ENCODE measurements around the gene CNTF.

Gene CNTF

GRCh38 chr11:58640386-58641023 lies 18.0 kb downstream of the CNTF start:
- Histone ChIP-seq H3K36me3 (0 out of 2 replicates have a peak, but pooled peaks cover 3% of the 10 kb centered on the region), H3K4me1 (peaks cover 9% of the 10 kb centered on the region), H3K9me3 (peaks cover 9% of the 10 kb centered on the region), H3K4me3 (no peak overlapping the region), H4K20me1 (no peaks in the 10 kb centered on the region), H3K27ac (no peak overlapping the region), H3K9ac (no peak overlapping the region), H3K27me3 (no peaks in the 10 kb centered on the region), H3K4me2 (peak overlapping the region; percentile 13; the same call in 1 of the 2 replicates)
- TF ChIP-seq Cebpa-rat (IDR thresholded peaks at IDR 0.05) = no peak

GRCh38 chr11:58641341-58641740 lies 18.9 kb downstream of the CNTF start:
- Histone ChIP-seq H3K9ac (no peak overlapping the region), H3K4me2 (no peak overlapping the region)
- no peak for TF ChIP-seq Cebpa-rat (IDR thresholded peaks at IDR 0.05)

GRCh38 chr11:58641803-58642581 lies 19.5 kb downstream of the CNTF start:
- H3K27me3 ChIP-seq = no peaks in the 10 kb centered on the region
- H3K9me3 ChIP-seq = peaks cover 21% of the 10 kb centered on the region
- H3K4me2 ChIP-seq = no peak overlapping the region
- TF ChIP-seq Cebpa-rat (IDR thresholded peaks at IDR 0.05) = no peak
- peaks cover 7% of the 10 kb centered on the region; the same call in 1 of the 2 replicates for H3K36me3 ChIP-seq
- H4K20me1 ChIP-seq = no peaks in the 10 kb centered on the region
- no peak overlapping the region for H3K4me3 ChIP-seq
- H3K4me1 ChIP-seq = peaks cover 13% of the 10 kb centered on the region
- no peak overlapping the region for H3K9ac ChIP-seq
- H3K27ac ChIP-seq = no peak overlapping the region

More at GRCh38 chr11:58641341-58641740, 18.9 kb downstream of the CNTF start:
- Histone ChIP-seq H3K9me3 (peaks cover 18% of the 10 kb centered on the region), H3K27me3 (no peaks in the 10 kb centered on the region), H3K4me1 (peaks cover 9% of the 10 kb centered on the region), H4K20me1 (no peaks in the 10 kb centered on the region), H3K27ac (no peak overlapping the region), H3K4me3 (no peak overlapping the region), H3K36me3 (peaks cover 7% of the 10 kb centered on the region; the same call in 1 of the 2 replicates)

GRCh38 chr11:58645854-58646253 lies 23.4 kb downstream of the CNTF start:
- Histone ChIP-seq H3K9me3 (peaks cover 26% of the 10 kb centered on the region), H4K20me1 (no peaks in the 10 kb centered on the region), H3K4me3 (no peak overlapping the region), H3K4me1 (peaks cover 14% of the 10 kb centered on the region), H3K36me3 (peaks cover 7% of the 10 kb centered on the region; the same call in 1 of the 2 replicates), H3K9ac (no peak overlapping the region), H3K4me2 (no peak overlapping the region), H3K27me3 (no peaks in the 10 kb centered on the region), H3K27ac (no peak overlapping the region)
- TF ChIP-seq Cebpa-rat (IDR thresholded peaks at IDR 0.05) = no peak

GRCh38 chr11:58647141-58647699 lies 24.8 kb downstream of the CNTF start:
- H3K27ac ChIP-seq = no peak overlapping the region
- TF ChIP-seq Cebpa-rat (IDR thresholded peaks at IDR 0.05) = no peak

GRCh38 chr11:58647866-58648265 lies 25.4 kb downstream of the CNTF start:
- H3K4me2 ChIP-seq = peak overlapping the region; percentile 53; the same call in 1 of the 2 replicates
- no peaks in the 10 kb centered on the region for H4K20me1 ChIP-seq
- H3K9me3 ChIP-seq = peaks cover 26% of the 10 kb centered on the region
- H3K36me3 ChIP-seq = peaks cover 7% of the 10 kb centered on the region; the same call in 1 of the 2 replicates
- H3K27ac ChIP-seq = no peak overlapping the region
- no peak overlapping the region for H3K9ac ChIP-seq
- H3K27me3 ChIP-seq = no peaks in the 10 kb centered on the region
- H3K4me1 ChIP-seq = peaks cover 13% of the 10 kb centered on the region
- H3K4me3 ChIP-seq = no peak overlapping the region
- TF ChIP-seq Cebpa-rat (IDR thresholded peaks at IDR 0.05) = no peak

More at GRCh38 chr11:58647141-58647699, 24.8 kb downstream of the CNTF start:
- H3K4me3 ChIP-seq = no peak overlapping the region
- no peaks in the 10 kb centered on the region for H4K20me1 ChIP-seq
- peaks cover 13% of the 10 kb centered on the region for H3K4me1 ChIP-seq
- H3K27me3 ChIP-seq = no peaks in the 10 kb centered on the region
- no peak overlapping the region for H3K9ac ChIP-seq
- H3K36me3 ChIP-seq = peaks cover 7% of the 10 kb centered on the region; the same call in 1 of the 2 replicates
- H3K4me2 ChIP-seq = peak overlapping the region; percentile 53
- peaks cover 26% of the 10 kb centered on the region for H3K9me3 ChIP-seq

- Histone ChIP-seq H3K9ac (no peak overlapping the region), H4K20me1 (no peaks in the 10 kb centered on the region), H3K27me3 (no peaks in the 10 kb centered on the region), H3K4me1 (peaks cover 13% of the 10 kb centered on the region), H3K9me3 (peaks cover 26% of the 10 kb centered on the region), H3K4me2 (no peak overlapping the region), H3K4me3 (no peak overlapping the region), H3K36me3 (peaks cover 7% of the 10 kb centered on the region; the same call in 1 of the 2 replicates), H3K27ac (no peak overlapping the region)
- TF ChIP-seq Cebpa-rat (IDR thresholded peaks at IDR 0.05) = no peak
Observed at GRCh38 chr11:58649623-58650022, 27.2 kb downstream of the CNTF start.

- H3K27ac ChIP-seq = no peak overlapping the region
Observed at GRCh38 chr11:58650496-58650895, 28.0 kb downstream of the CNTF start.

GRCh38 chr11:58652726-58653280 lies 30.3 kb downstream of the CNTF start:
- no peak overlapping the region for H3K9ac ChIP-seq
- no peaks in the 10 kb centered on the region for H3K36me3 ChIP-seq
- TF ChIP-seq Cebpa-rat (IDR thresholded peaks at IDR 0.05) = no peak
- H4K20me1 ChIP-seq = no peaks in the 10 kb centered on the region
- H3K4me2 ChIP-seq = no peak overlapping the region
- no peak overlapping the region for H3K27ac ChIP-seq
- no peaks in the 10 kb centered on the region for H3K27me3 ChIP-seq
- peaks cover under 1% of the 10 kb centered on the region; the same call in 1 of the 2 replicates for H3K4me1 ChIP-seq
- H3K4me3 ChIP-seq = no peak overlapping the region
- H3K9me3 ChIP-seq = peaks cover 4% of the 10 kb centered on the region; the same call in 1 of the 2 replicates

More at GRCh38 chr11:58650496-58650895, 28.0 kb downstream of the CNTF start:
- Histone ChIP-seq H3K4me1 (peaks cover 13% of the 10 kb centered on the region), H4K20me1 (no peaks in the 10 kb centered on the region), H3K27me3 (no peaks in the 10 kb centered on the region), H3K9ac (no peak overlapping the region), H3K9me3 (peaks cover 17% of the 10 kb centered on the region), H3K4me2 (no peak overlapping the region), H3K36me3 (peaks cover 5% of the 10 kb centered on the region; the same call in 1 of the 2 replicates), H3K4me3 (no peak overlapping the region)
- TF ChIP-seq Cebpa-rat (IDR thresholded peaks at IDR 0.05) = no peak
